GDM1 (cell line): ENCODE results near the gene GIGYF1.
"Not testable (repeated sequence)": the region's sequence is repeated elsewhere in the genome, so short reads cannot be mapped to it uniquely, and the experiment has no call there.

Experiments
- DNase-seq: peaks from one replicate; lab custom pipeline; 2025; lab: John Stamatoyannopoulos, UW

Gene GIGYF1

GRCh38 chr7:100694098-100694745, at the start of gene GIGYF1:
Gene GIGYF1 (minus strand): TSS chr7:100694250. CDS start chr7:100688238, 6,012 bp downstream.
- DNase-seq: peak; percentile 61

GRCh38 chr7:100739934-100740333, 45.9 kb upstream of the GIGYF1 start:
- DNase-seq: no peak

GRCh38 chr7:100736671-100737070, 42.6 kb upstream of the GIGYF1 start:
- DNase-seq: no peak

GRCh38 chr7:100735730-100736129, 41.7 kb upstream of the GIGYF1 start:
- DNase-seq: no peak

GRCh38 chr7:100731937-100732636, 38.0 kb upstream of the GIGYF1 start:
- no peak for DNase-seq

GRCh38 chr7:100730136-100730800, 36.2 kb upstream of the GIGYF1 start:
- DNase-seq: no peak

GRCh38 chr7:100728196-100728595, 34.1 kb upstream of the GIGYF1 start:
- DNase-seq: no peak

GRCh38 chr7:100726996-100727761, 33.1 kb upstream of the GIGYF1 start:
- no peak for DNase-seq

- DNase-seq: not testable (repeated sequence)
Measured at GRCh38 chr7:100724364-100724763, 30.3 kb upstream of the GIGYF1 start.

GRCh38 chr7:100723732-100724275, 29.8 kb upstream of the GIGYF1 start:
- no peak for DNase-seq

GRCh38 chr7:100722480-100723212, 28.6 kb upstream of the GIGYF1 start:
- no peak for DNase-seq

- DNase-seq: no peak
Measured at GRCh38 chr7:100721505-100721812, 27.4 kb upstream of the GIGYF1 start.

GRCh38 chr7:100720671-100721504, 26.8 kb upstream of the GIGYF1 start:
- no peak for DNase-seq

- no peak for DNase-seq
Measured at GRCh38 chr7:100720279-100720670, 26.2 kb upstream of the GIGYF1 start, which contains the start of gene EPO. Gene EPO (plus strand): TSS chr7:100720468. CDS start chr7:100720981, 513 bp downstream.

- DNase-seq: no peak
Measured at GRCh38 chr7:100719523-100720278, 25.7 kb upstream of the GIGYF1 start.

- not testable (repeated sequence) for DNase-seq
Measured at GRCh38 chr7:100717073-100717472, 23.0 kb upstream of the GIGYF1 start.

GRCh38 chr7:100714725-100715124, 20.7 kb upstream of the GIGYF1 start:
- no peak for DNase-seq

- no peak for DNase-seq
Measured at GRCh38 chr7:100711369-100711768, 17.3 kb upstream of the GIGYF1 start.

GRCh38 chr7:100710452-100710851, 16.4 kb upstream of the GIGYF1 start:
- DNase-seq: no peak

- no peak for DNase-seq
Measured at GRCh38 chr7:100708395-100708794, 14.3 kb upstream of the GIGYF1 start.
